H54 (cell line): Measurements from ENCODE around the gene PELO.
A peak's percentile ranks its signal among the peaks of the same experiment; 100 is the strongest.
"Not testable (repeated sequence)": the region's sequence is repeated elsewhere in the genome, so short reads cannot be mapped to it uniquely, and the experiment has no call there.

Experiments used
- DNase-seq: peaks from one replicate; pipeline ENCODE4 v3.0.0; 2011; ENCODE audit warnings: low spot score, mixed read lengths; ENCODE audit not compliant: insufficient read length
- FAIRE-seq: peaks from 3 replicates; lab custom pipeline; 2011; peaks lifted over from hg19 to GRCh38; lab: Jason Lieb, UNC
- POLR2A ChIP-seq: IDR thresholded peaks from 2 replicates; pipeline ENCODE4 v1.6.1; 2011; ENCODE audit warnings: low read depth, mild to moderate bottlenecking, low read length

Gene PELO

GRCh38 chr5:52814352-52815148 is 26.8 kb downstream of the PELO start:
- no peak for FAIRE-seq
- TF ChIP-seq POLR2A: no peak
- no peak for DNase-seq

GRCh38 chr5:52817818-52818217 is 30.1 kb downstream of the PELO start:
- TF ChIP-seq POLR2A: no peak
- FAIRE-seq (no peak), DNase-seq (no peak)

- FAIRE-seq (no peak), DNase-seq (no peak)
- no peak for TF ChIP-seq POLR2A
Observed at GRCh38 chr5:52818360-52818759, 30.6 kb downstream of the PELO start.

GRCh38 chr5:52818807-52819206 is 31.1 kb downstream of the PELO start:
- not testable (repeated sequence) for DNase-seq, FAIRE-seq

- FAIRE-seq: no peak
- TF ChIP-seq POLR2A: no peak
- no peak for DNase-seq
Observed at GRCh38 chr5:52821901-52822300, 34.2 kb downstream of the PELO start.

- FAIRE-seq: no peak
- TF ChIP-seq POLR2A: no peak
- no peak for DNase-seq
Observed at GRCh38 chr5:52822437-52822836, 34.7 kb downstream of the PELO start.

- FAIRE-seq: no peak
- DNase-seq: no peak
- TF ChIP-seq POLR2A: no peak
Observed at GRCh38 chr5:52824827-52825226, 37.1 kb downstream of the PELO start.

GRCh38 chr5:52825826-52826225 is 38.1 kb downstream of the PELO start:
- no peak for DNase-seq
- no peak for FAIRE-seq
- no peak for TF ChIP-seq POLR2A

GRCh38 chr5:52827815-52828214 is 40.1 kb downstream of the PELO start:
- DNase-seq (no peak), FAIRE-seq (no peak)
- TF ChIP-seq POLR2A: no peak

- FAIRE-seq: no peak
- DNase-seq: no peak
- no peak for TF ChIP-seq POLR2A
Observed at GRCh38 chr5:52829664-52830063, 41.9 kb downstream of the PELO start.

- no peak for TF ChIP-seq POLR2A
- DNase-seq: no peak
- FAIRE-seq: no peak
Observed at GRCh38 chr5:52830650-52831049, 42.9 kb downstream of the PELO start.

- FAIRE-seq (no peak), DNase-seq (no peak)
- TF ChIP-seq POLR2A: no peak
Observed at GRCh38 chr5:52831786-52832511, 44.2 kb downstream of the PELO start.

GRCh38 chr5:52834320-52834719 is 46.6 kb downstream of the PELO start:
- FAIRE-seq (no peak), DNase-seq (no peak)
- TF ChIP-seq POLR2A: no peak

- TF ChIP-seq POLR2A: no peak
- peak; percentile 20 for FAIRE-seq
Observed at GRCh38 chr5:52837068-52837467, 49.4 kb downstream of the PELO start.

More at GRCh38 chr5:52837068-52837467, 49.4 kb downstream of the PELO start:
- no peak for DNase-seq
